Lower leg skin (tissue), 4 donors: ENCODE data around the gene TRMT61B. TPM values are rescaled to one million over a fixed set of nuclear protein-coding genes. Genes with fewer than 3 reads are reported as not detected.

Source experiments
- DNase-seq, 2 donors: peaks; one replicate each; pipeline ENCODE4 v3.0.0-alpha.2; 2019; ENCODE audit warnings: low spot score in 2 of 2
- H3K4me3 ChIP-seq: fragments of 200-600 bp; sonication (generic); 2 replicates; pipeline ENCODE4 v1.5.1; 2017; ENCODE audit warnings: mild to moderate bottlenecking, low read depth; ENCODE audit not compliant: poor library complexity, severe bottlenecking
- POLR2A ChIP-seq, 2 donors: fragments of 450-650 bp; IDR thresholded peaks; one replicate each; pipeline ENCODE4 v1.6.1; 2016 to 2017; ENCODE audit warnings: antibody characterized with exemption in 2 of 2, mild to moderate bottlenecking in 1 of 2, moderate library complexity in 1 of 2
- WGBS, 2 donors: methylation state at CpG; one replicate each; pipeline ENCODE4 v1.1.5; 2018; 5-methylcytosine and 5-hydroxymethylcytosine counted together
- intact Hi-C: fragments of 100-400 bp; cut with DNase I; formaldehyde crosslinking; loops from one replicate; pipeline ENCODE4 v1.15.0; 2023; ENCODE audit warnings: low total_unique reads
- total RNA-seq, 4 donors: library from RNA; depleted of rRNA; stranded (reverse); fragments of >200 nt; gene quantifications; one replicate each; pipeline ENCODE4 v1.1.0, GENCODE V29; 2016
- TF ChIP-seq, protein P1 (sequence below), 3 donors: fragments of 450-650 bp; IDR thresholded peaks; one replicate each; pipeline ENCODE4 v1.5.1; 2016; ENCODE audit warnings: antibody characterized with exemption in 3 of 3, mild to moderate bottlenecking in 3 of 3, moderate library complexity in 2 of 3

Gene TRMT61B
- total RNA-seq, 4 donors from 2014 or later: 7.9 to 19.9 (median 10.2) TPM

DNA sequence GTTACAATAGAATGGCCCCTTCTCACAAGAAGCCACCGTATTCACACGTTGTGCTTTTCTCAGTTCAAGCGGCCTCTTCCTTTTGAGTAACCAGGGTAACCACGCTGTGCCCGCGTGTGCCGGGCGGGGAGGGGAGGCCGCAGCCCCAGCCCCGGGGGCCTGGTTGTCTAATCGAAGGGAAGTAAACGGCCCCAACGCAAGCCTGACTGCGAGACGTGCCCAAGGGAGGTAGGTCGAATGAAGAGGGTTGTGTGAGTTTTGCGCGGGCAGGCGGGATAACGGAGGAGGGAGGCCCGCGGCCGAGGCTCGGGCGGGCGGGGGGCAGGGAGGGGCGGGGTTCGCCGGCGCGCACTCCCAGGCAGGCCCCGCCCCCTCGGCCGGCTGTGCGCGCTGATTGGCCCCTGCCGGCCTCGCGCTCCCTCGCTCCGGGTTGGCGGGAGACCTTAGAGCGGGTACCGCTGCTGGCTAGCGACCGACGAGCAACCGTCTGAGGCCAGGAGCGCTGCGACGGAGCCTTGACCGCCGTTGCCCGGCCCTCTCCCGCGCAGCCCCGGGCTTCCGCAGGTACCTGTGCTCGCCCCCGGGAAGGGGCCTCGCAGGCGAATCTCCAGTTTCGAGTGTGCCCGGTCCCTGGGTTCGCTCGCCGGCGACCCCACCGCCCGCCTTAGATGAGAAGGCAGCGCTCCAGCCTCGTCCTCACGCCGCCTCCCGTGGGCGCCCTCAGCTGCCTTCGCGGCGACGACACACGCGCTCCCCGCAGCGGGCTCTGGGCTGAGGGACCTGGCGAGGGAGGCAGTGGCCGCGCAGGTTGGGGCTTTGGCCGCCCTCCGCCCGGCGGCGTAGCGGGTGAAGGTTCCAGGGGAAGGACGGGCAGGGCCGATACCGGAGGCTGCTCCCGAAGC lies 59.5 kb downstream of the TRMT61B start, which contains the start of gene SPDYA:
Gene SPDYA, plus strand, starts transcription at position 451 of the 902 bp plus-strand sequence. CDS start 5,181 bp downstream, outside the sequence.
- no peak for TF ChIP-seq POLR2A (IDR thresholded peaks at IDR 0.05)
- TF ChIP-seq, protein P1, sequence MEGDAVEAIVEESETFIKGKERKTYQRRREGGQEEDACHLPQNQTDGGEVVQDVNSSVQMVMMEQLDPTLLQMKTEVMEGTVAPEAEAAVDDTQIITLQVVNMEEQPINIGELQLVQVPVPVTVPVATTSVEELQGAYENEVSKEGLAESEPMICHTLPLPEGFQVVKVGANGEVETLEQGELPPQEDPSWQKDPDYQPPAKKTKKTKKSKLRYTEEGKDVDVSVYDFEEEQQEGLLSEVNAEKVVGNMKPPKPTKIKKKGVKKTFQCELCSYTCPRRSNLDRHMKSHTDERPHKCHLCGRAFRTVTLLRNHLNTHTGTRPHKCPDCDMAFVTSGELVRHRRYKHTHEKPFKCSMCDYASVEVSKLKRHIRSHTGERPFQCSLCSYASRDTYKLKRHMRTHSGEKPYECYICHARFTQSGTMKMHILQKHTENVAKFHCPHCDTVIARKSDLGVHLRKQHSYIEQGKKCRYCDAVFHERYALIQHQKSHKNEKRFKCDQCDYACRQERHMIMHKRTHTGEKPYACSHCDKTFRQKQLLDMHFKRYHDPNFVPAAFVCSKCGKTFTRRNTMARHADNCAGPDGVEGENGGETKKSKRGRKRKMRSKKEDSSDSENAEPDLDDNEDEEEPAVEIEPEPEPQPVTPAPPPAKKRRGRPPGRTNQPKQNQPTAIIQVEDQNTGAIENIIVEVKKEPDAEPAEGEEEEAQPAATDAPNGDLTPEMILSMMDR (IDR thresholded peaks at IDR 0.05): no peak
- DNase-seq: peak; percentile 30 to 89
- intact Hi-C loops: no loop called here
- WGBS, 2 donors: 2% methylated on average over 28 to 80 of the region's 97 CpGs
- peak within 1 kb of the TSS; percentile 13 for H3K4me3 ChIP-seq

DNA sequence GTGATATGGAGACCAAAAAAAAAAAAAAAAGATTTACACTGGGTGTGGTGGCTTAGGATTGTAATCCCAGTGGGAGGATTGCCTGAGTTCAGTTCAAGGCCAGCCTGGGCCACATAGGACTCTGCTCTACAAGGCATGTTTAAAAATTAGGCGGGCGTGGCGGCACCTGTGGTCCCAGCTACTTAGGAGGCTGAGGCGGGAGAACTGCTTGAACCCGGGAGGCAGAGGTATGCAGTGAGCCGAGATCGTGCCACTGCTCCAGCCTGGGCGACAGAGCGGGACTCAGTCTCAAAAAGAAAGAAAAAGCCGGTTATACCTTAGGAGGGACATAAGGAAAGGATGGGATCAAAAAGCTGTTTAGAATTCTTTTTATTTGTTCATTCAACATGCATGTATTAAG lies 60.2 kb downstream of the TRMT61B start:
- DNase-seq: no peak
- no peak for TF ChIP-seq POLR2A (IDR thresholded peaks at IDR 0.05)
- TF ChIP-seq, protein P1 (IDR thresholded peaks at IDR 0.05): no peak
- no peak overlapping the region for H3K4me3 ChIP-seq
- WGBS, 2 donors: 75 to 76% methylated on average over 10 of the region's 10 CpGs
- intact Hi-C loops: no loop called here

DNA sequence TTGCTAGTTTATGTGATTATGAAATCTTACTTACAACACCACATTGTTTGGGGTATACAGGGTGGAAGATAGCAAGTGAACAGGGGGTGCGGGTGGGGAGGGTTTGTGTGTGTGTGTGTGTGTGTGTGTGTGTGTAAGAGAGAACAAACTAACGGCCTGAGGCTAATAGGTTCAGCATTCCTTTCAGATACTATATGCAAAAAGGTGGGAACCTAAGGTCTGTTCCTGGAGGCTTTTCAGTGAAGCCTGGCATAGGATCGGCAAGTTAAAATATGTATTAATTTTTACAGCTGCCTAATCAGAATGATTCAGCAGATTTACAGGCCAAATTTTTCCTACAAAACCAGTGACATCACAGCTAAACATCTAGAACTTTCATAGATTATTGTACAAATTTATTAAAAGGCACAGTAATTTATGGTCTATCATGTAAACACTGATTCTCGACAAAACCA lies 67.1 kb downstream of the TRMT61B start:
- no peak overlapping the region for H3K4me3 ChIP-seq
- WGBS, 2 donors: 47 to 54% methylated on average over 4 of the region's 4 CpGs
- intact Hi-C loops: no loop called here
- no peak for DNase-seq
- TF ChIP-seq, protein P1 (IDR thresholded peaks at IDR 0.05): no peak
- no peak for TF ChIP-seq POLR2A (IDR thresholded peaks at IDR 0.05)

DNA sequence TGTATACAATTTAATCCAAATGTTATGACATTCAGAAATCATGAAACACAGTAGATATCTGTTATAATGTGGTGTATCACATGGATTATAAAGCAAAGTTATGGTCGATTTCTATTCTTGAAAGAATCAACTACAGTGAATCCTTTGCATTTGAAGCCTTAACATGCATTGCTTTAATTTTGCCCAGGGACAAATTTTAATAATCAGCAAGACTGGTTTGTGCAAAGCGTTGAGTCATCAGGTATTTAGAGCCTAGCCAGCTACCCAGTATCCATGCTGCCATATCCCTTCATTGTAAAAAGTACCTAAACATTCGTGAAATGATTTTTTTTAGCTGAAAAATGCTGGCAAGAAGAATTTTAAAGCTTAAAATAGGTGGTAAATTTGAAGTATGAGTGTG lies 68.4 kb downstream of the TRMT61B start:
- intact Hi-C loops: no loop called here
- 49 to 56% methylated on average over 3 of the region's 3 CpGs for WGBS, 2 donors
- no peak overlapping the region for H3K4me3 ChIP-seq
- DNase-seq: no peak
- TF ChIP-seq, protein P1 (IDR thresholded peaks at IDR 0.05): no peak
- no peak for TF ChIP-seq POLR2A (IDR thresholded peaks at IDR 0.05)

Other genes starting within 250 kb of the TRMT61B start
- 100 to 1,000 TPM in 3 of 4 donors, 10 to 100 TPM in 1; 99.9 to 151 (median 119) TPM for gene PPP1CB, start 118.5 kb downstream of the TRMT61B start, total RNA-seq
- under 1 TPM in 3 of 4 donors, not detected in 1; 0.42 to 0.95 (median 0.71) TPM for gene SPDYA, start 59.5 kb downstream of the TRMT61B start, total RNA-seq
- 10 to 100 TPM; 40.8 to 65.5 (median 43.2) TPM for gene WDR43, start 24.4 kb upstream of the TRMT61B start, total RNA-seq
- gene TOGARAM2, start 111.0 kb upstream of the TRMT61B start, total RNA-seq: 1 to 10 TPM in 3 of 4 donors, under 1 TPM in 1; 0.17 to 5.1 (median 1.7) TPM
- under 1 TPM in 2 of 4 donors, not detected in 2; 0.02 to 0.13 TPM for gene PCARE, start 204.2 kb upstream of the TRMT61B start, total RNA-seq
- 10 to 100 TPM; 50.6 to 82.2 (median 58.1) TPM for gene CLIP4, start 245.1 kb upstream of the TRMT61B start, total RNA-seq